Astrocyte of the cerebellum (primary cell): Measurements from ENCODE around the gene MTX1.

Source experiments
- DNase-seq: peaks from one replicate; pipeline ENCODE4 v3.0.0-alpha.2; 2011; ENCODE audit warnings: low read depth
- H3K4me3 ChIP-seq: 2 replicates; pipeline ENCODE4 v1.5.1; 2011; ENCODE audit warnings: mild to moderate bottlenecking, low read depth, low read length, moderate library complexity
- CTCF ChIP-seq: IDR thresholded peaks from 2 replicates; pipeline ENCODE4 v1.5.1; 2012; ENCODE audit warnings: low read length, low read depth, moderate library complexity, mild to moderate bottlenecking; ENCODE audit errors: missing control alignments
- in situ Hi-C: cut with HindIII; loops from 2 replicates; pipeline ENCODE4 v1.10.0; 2017; ENCODE audit warnings: low sequenced_read_pairs

Gene MTX1

GRCh38 chr1:155202731-155203515, 5.6 kb upstream of the MTX1 start:
- no peak overlapping the region for H3K4me3 ChIP-seq
- TF ChIP-seq CTCF = no peak
- in situ Hi-C loops = no loop called here
- no peak for DNase-seq

- DNase-seq = no peak
- no peak for TF ChIP-seq CTCF
- in situ Hi-C loops = no loop called here
Observed at GRCh38 chr1:155205035-155205434, 3.5 kb upstream of the MTX1 start.

GRCh38 chr1:155205969-155206593, 2.4 kb upstream of the MTX1 start:
- in situ Hi-C loops = no loop called here
- H3K4me3 ChIP-seq = no peak overlapping the region
- TF ChIP-seq CTCF = no peak
- no peak for DNase-seq

More at GRCh38 chr1:155205035-155205434, 3.5 kb upstream of the MTX1 start:
- H3K4me3 ChIP-seq = no peak overlapping the region

GRCh38 chr1:155206891-155207805, 1.3 kb upstream of the MTX1 start:
- H3K4me3 ChIP-seq = peak overlapping the region; percentile 82
- no peak for DNase-seq

GRCh38 chr1:155207806-155208540, 522 bp upstream of the MTX1 start, which contains the start of gene THBS3:
Gene THBS3 (minus strand): TSS chr1:155207897. CDS start chr1:155207876, 21 bp downstream.
- peak within 1 kb of the TSS; percentile 82 for H3K4me3 ChIP-seq
- in situ Hi-C loops = no loop called here
- DNase-seq = no peak
- TF ChIP-seq CTCF = no peak

More at GRCh38 chr1:155206891-155207805, 1.3 kb upstream of the MTX1 start:
- in situ Hi-C loops = no loop called here
- peak; percentile 93 for TF ChIP-seq CTCF
